GM10266 (cell line): Measurements from ENCODE around the gene DACT3.

ENCODE experiments used
- DNase-seq: peaks from one replicate; pipeline ENCODE4 v3.0.0; 2012; ENCODE audit errors: extremely low spot score
- TF ChIP-seq, protein P1 (sequence below): IDR thresholded peaks from 2 replicates; pipeline ENCODE4 v1.5.1; 2012; ENCODE audit warnings: mild to moderate bottlenecking, low read depth; ENCODE audit not compliant: control insufficient read depth, insufficient read depth; ENCODE audit errors: missing control alignments

Gene DACT3

DNA sequence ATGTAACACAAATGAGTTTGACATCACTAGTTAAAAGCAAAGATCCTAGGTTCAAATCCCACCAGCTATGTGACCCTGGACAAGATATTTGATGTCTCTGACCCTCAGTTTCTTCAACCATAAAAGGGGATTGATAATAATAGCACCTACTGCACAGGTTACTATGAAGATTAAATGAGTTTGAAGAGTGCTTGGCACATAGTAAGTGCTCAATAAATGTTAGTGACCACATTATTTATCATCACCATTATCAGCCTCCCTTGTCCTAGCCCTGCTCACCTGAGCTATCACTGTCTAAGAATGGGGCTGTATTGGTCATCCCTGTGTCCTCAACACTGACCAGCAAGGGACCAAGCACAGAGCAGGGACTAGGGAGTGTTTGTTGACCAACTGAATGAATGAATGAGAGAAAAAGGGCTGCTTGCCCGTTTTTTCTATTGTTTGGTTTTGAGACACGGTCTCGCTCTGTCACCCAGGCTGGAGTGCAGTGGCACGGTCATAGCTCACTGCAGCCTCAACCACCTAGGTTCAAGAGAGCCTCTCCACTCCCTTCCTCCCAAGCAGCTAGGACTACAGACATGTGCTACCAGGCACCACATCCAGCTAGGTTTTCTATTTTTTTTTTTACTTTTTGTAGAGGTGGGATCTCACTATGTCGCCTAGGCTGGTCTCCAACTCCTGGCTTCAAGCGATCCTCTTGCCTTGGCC lies 26.6 kb upstream of the DACT3 start:
- DNase-seq = no peak
- TF ChIP-seq, protein P1, sequence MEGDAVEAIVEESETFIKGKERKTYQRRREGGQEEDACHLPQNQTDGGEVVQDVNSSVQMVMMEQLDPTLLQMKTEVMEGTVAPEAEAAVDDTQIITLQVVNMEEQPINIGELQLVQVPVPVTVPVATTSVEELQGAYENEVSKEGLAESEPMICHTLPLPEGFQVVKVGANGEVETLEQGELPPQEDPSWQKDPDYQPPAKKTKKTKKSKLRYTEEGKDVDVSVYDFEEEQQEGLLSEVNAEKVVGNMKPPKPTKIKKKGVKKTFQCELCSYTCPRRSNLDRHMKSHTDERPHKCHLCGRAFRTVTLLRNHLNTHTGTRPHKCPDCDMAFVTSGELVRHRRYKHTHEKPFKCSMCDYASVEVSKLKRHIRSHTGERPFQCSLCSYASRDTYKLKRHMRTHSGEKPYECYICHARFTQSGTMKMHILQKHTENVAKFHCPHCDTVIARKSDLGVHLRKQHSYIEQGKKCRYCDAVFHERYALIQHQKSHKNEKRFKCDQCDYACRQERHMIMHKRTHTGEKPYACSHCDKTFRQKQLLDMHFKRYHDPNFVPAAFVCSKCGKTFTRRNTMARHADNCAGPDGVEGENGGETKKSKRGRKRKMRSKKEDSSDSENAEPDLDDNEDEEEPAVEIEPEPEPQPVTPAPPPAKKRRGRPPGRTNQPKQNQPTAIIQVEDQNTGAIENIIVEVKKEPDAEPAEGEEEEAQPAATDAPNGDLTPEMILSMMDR = no peak

DNA sequence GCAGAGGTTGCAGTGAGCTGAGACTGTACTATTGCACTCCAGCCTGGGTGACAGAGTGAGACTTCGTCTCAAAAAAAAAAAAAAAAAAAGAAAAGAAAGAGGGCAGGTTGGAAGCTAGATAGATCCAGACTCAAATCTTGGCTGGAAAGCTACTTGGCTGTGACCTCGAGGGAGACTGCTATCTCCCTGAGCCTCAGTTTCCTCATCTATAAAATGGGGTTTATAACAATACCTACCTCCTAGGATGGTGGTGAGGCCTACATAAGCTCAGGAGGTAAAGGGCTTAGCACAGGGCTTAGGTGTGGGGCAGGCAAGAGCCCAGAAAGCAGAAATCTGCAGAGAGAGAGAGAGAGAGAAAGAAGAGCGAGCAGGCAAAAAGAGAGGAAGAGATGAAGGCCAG lies 24.2 kb upstream of the DACT3 start:
- TF ChIP-seq, protein P1 = no peak
- no peak for DNase-seq

DNA sequence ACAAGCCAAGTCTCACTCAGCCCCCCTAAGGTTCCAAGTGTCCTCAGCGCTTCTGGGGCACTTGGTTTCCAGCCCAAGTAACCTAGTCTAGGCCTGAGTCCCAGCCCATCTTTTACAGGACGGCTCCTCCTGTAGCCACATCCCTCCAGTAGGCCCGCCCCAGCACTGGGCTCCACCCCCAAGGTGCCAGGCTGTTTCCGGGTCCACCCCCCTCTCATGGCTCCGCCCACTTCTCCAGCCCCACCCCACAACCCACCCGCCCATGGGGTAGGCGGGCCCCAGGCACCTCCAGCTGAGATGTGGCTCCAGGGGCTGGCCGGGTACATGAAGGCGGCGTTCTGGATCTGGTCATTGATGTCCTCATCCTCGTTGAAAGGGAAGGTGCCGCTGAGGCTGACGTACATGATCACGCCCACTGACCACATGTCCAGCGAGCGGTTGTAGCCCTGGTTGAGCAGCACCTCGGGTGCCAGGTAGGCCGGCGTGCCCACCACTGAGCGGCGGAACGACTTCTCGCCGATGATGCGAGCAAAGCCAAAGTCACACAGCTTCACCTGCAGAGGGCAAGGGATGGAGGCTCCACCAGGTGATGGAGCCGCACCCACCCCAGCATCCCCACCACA lies 17.2 kb upstream of the DACT3 start:
- DNase-seq = peak; percentile 70
- TF ChIP-seq, protein P1 = no peak

DNA sequence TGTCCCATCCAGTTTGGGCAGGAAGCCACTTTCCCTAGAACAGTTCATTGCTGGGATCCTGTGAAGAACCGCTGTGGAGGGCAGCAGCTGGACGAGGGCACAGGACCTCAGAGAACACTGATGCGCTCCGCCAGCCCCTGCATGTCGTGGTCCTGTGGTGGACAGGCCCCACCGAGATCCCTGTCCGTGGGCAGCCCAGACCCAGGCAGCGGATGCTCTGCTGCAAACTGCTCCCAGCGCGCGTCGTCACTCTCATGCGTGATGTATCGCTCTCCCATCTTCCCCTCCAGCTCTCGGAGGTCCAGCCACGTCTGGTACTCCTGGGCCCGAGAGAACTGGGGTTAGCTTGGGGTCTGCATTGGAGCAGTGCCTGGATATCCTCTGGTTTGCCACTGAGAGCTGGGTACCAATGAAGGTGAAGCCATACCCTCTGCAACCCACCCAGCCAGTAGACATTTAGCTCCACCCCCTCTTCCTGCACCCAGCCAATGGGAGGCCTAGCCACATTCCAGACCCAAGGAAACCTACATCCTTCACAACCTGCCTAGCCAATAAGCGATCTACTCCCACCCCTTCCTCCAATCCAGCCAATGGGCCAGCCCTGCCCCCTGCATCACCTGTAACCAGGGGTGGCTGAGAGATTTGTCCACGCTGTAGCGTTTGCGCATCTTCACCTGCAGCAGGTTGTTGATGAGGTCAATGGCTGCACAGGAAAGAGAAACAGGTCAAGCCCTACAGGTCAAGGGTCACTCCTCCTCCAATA lies 13.6 kb upstream of the DACT3 start:
- DNase-seq = no peak
- TF ChIP-seq, protein P1 = no peak

DNA sequence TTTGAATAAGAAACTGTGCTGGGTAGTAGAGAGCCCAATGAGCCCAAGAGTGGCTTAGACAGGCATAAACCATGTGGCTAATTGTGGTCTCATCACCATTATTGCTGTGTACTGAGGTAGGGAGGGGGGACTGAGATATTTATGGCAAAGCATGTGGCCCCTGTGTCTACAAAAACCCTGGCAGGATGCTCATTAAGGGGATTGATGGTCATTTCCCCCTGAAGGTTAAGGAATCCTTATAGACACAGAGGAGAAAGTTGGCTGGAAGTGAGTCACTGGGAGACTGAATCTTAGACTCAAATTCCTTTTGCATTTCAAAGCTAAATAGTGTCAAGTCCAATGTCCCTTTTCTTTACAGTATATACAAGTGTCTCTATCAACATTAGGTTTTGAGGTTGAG lies 9.8 kb upstream of the DACT3 start:
- DNase-seq = no peak
- TF ChIP-seq, protein P1 = no peak

DNA sequence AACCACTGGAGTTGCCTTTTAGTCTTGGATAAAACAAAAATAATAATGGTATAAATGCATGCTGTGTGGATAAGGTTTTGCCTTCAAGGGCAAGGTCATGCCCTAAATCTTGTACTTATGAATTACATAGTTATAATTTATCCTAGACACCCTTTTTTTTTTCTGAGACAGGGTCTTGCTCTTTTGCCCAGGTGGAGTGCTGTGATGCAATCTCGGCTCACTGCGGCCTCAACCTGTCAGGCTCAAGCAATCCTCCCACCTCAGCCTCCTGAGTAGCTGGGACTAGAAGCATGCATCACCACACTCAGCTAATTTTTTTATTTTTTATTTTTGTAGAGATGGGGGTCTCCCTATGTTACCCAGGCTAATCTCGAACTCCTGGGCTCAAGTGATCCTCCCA lies 7.7 kb upstream of the DACT3 start:
- no peak for DNase-seq
- TF ChIP-seq, protein P1 = no peak

DNA sequence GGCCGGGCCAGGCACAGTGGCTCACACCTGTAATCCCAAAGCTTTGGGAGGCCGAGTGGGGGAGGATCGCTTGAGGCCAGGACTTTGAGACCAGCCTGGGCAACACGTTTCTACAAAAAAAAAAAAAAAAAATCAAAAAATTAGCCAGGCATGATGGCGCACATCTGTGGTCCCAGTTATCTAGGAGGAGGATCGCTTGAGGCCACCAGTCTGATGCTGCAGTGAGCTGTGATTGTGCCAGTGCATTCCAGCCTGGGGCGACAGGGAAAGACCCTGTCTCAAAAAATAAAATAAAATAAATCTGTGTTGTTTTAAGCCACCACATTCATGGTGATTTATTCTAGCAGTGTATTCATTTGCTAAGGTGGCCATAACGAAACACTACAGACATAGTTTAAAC lies 4.1 kb upstream of the DACT3 start:
- DNase-seq = no peak
- TF ChIP-seq, protein P1 = no peak
